Skeletal muscle satellite cell (primary cell): ENCODE measurements around the gene NEK5.

Experiments
- H3K27me3 ChIP-seq: 2 replicates; pipeline ENCODE4 v1.7.0; 2013; ENCODE audit warnings: low read length; ENCODE audit not compliant: control insufficient read depth, insufficient read depth
- H3K36me3 ChIP-seq: 2 replicates; pipeline ENCODE4 v1.7.0; 2013; ENCODE audit warnings: mild to moderate bottlenecking, control low read depth, low read length; ENCODE audit not compliant: insufficient read depth
- H3K4me1 ChIP-seq: 2 replicates; pipeline ENCODE4 v1.7.0; 2013; ENCODE audit warnings: low read length; ENCODE audit not compliant: control insufficient read depth, insufficient read depth
- H3K4me2 ChIP-seq: 2 replicates; pipeline ENCODE4 v1.7.0; 2013; ENCODE audit warnings: mild to moderate bottlenecking, low read length
- H3K4me3 ChIP-seq: 2 replicates; pipeline ENCODE4 v1.7.0; 2013; ENCODE audit warnings: low read length
- H3K9ac ChIP-seq: 2 replicates; pipeline ENCODE4 v1.7.0; 2013; ENCODE audit warnings: mild to moderate bottlenecking, low read depth, low read length, moderate library complexity
- H3K9me3 ChIP-seq: replicated peaks from 2 replicates; pipeline ENCODE4 v1.7.0; 2013; ENCODE audit warnings: mild to moderate bottlenecking, control low read depth, low read length

Gene NEK5

DNA sequence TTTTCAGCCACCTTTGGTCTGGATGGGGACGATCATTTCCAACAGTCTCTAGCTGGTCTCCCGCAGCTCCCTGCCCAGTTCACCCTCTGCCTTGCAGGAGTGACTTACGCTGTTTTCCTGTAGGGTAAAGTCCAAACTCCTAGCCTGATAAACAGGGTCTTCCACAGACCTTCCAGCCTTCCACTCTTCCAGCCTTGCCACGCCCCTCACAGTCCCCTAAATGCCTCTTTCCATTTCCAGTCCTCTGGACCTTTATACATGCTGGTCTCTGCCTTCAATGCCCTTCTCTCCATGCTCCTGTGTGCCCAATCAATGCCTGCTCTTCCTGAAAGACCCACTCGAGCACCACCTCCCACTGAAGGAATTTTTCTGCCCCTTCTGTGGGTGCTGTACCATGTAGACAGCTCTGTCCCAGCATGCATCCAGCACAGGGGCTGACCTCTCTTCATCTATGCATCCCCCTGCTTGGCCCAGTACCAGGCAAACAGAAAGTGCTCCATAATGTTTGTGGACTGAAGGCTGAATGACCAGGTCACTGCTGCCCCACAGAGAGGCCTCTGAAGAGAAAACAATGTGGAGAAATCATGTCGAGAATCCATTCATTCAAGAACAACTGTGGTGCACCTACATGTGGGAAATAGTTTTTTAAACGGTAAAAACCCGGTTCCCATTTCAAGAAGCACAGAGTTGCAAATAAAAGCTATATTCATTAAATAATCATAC, 122.2 kb downstream of the NEK5 start:
- Histone ChIP-seq H3K4me3 (no peak overlapping the region), H3K9me3 (no peaks in the 10 kb centered on the region), H3K36me3 (no peaks in the 10 kb centered on the region), H3K9ac (no peak overlapping the region), H3K4me2 (no peak overlapping the region), H3K4me1 (no peaks in the 10 kb centered on the region), H3K27me3 (peaks cover 13% of the 10 kb centered on the region)

DNA sequence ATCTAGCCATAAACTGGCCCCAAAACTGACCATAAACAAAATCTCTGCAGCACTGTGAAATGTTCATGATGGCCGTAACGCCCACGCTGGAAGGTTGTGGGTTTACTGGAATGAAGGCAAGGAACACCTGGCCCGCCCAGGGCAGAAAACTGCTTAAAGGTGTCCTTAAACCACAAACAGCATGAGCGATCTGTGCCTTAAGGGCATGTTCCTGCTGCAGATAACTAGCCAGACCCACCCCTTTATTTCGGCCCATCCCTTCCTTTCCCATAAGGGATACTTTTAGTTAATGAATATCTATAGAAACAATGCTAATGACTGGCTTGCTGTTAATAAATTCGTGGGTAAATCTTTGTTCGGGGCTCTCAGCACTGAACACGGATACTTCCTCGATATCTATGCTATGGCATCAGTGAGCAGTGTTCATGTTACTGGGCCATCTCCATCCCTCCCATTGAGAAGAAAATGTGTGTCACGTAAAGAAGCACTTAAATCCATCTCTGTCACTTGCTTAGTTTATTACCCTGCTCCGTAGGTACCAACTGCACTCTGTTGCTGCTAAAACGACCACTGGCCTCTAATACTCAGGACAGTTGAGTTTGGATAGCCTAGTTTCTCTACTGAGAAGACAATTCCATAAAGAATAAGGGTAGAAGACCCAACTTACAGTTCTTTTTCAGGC, 122.9 kb downstream of the NEK5 start:
- no peak overlapping the region for H3K4me3 ChIP-seq
- H3K36me3 ChIP-seq, result no peaks in the 10 kb centered on the region
- peaks cover 13% of the 10 kb centered on the region for H3K27me3 ChIP-seq
- no peaks in the 10 kb centered on the region for H3K4me1 ChIP-seq
- no peak overlapping the region for H3K9ac ChIP-seq
- H3K4me2 ChIP-seq, result no peak overlapping the region
- H3K9me3 ChIP-seq, result no peaks in the 10 kb centered on the region

- H3K27me3 ChIP-seq, result peaks cover 14% of the 10 kb centered on the region
- no peak overlapping the region for H3K4me3 ChIP-seq
- H3K4me2 ChIP-seq, result no peak overlapping the region
- H3K9ac ChIP-seq, result no peak overlapping the region
- H3K36me3 ChIP-seq, result no peaks in the 10 kb centered on the region
- H3K4me1 ChIP-seq, result no peaks in the 10 kb centered on the region
- H3K9me3 ChIP-seq, result no peaks in the 10 kb centered on the region
These were observed 124.2 kb downstream of the NEK5 start for GRCh38 chr13:52004511-52005170.

DNA sequence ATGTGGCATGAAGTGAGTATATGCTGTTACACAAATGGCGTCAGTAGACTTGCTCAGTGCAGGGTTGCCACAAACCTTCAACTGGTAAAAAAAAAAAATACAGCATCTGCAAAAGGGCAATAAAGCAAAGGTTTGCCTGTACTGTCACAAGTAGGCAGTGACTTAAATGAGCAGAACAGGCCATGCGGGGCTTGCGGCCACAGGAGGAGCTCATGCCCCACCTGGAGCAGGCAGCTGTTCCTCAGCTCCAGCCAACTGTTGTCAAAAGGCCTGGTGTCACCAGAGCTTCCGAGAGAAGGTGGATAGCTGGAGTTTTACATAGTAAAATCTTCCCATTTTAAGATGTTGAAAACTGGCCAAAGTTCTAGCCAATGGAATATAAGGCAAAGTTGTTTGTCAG, 125.3 kb downstream of the NEK5 start:
- Histone ChIP-seq H3K4me1 (no peaks in the 10 kb centered on the region), H3K36me3 (no peaks in the 10 kb centered on the region), H3K4me3 (no peak overlapping the region), H3K4me2 (no peak overlapping the region), H3K27me3 (peaks cover 25% of the 10 kb centered on the region), H3K9me3 (no peaks in the 10 kb centered on the region), H3K9ac (no peak overlapping the region)

- H3K9ac ChIP-seq, result no peak overlapping the region
- H3K36me3 ChIP-seq, result no peaks in the 10 kb centered on the region
- peaks cover 36% of the 10 kb centered on the region for H3K27me3 ChIP-seq
- no peak overlapping the region for H3K4me3 ChIP-seq
- no peak overlapping the region for H3K4me2 ChIP-seq
- H3K9me3 ChIP-seq, result no peaks in the 10 kb centered on the region
- no peaks in the 10 kb centered on the region for H3K4me1 ChIP-seq
These were observed 126.5 kb downstream of the NEK5 start for GRCh38 chr13:52002361-52002760.

GRCh38 chr13:52001120-52001731, 127.6 kb downstream of the NEK5 start:
- no peaks in the 10 kb centered on the region for H3K36me3 ChIP-seq
- peaks cover 41% of the 10 kb centered on the region for H3K27me3 ChIP-seq
- H3K4me1 ChIP-seq, result no peaks in the 10 kb centered on the region
- H3K4me2 ChIP-seq, result no peak overlapping the region
- H3K4me3 ChIP-seq, result no peak overlapping the region
- no peaks in the 10 kb centered on the region for H3K9me3 ChIP-seq
- H3K9ac ChIP-seq, result no peak overlapping the region

GRCh38 chr13:51999921-52000320, 129.0 kb downstream of the NEK5 start:
- Histone ChIP-seq H3K36me3 (no peaks in the 10 kb centered on the region), H3K27me3 (peaks cover 53% of the 10 kb centered on the region), H3K4me1 (no peaks in the 10 kb centered on the region), H3K9ac (no peak overlapping the region), H3K4me2 (peak overlapping the region; percentile 63), H3K4me3 (no peak overlapping the region), H3K9me3 (no peaks in the 10 kb centered on the region)

- Histone ChIP-seq H3K9ac (no peak overlapping the region), H3K4me1 (no peaks in the 10 kb centered on the region), H3K4me3 (no peak overlapping the region), H3K27me3 (peaks cover 58% of the 10 kb centered on the region), H3K4me2 (peak overlapping the region; percentile 63), H3K9me3 (no peaks in the 10 kb centered on the region), H3K36me3 (no peaks in the 10 kb centered on the region)
These were observed 129.4 kb downstream of the NEK5 start for GRCh38 chr13:51999510-51999911.

DNA sequence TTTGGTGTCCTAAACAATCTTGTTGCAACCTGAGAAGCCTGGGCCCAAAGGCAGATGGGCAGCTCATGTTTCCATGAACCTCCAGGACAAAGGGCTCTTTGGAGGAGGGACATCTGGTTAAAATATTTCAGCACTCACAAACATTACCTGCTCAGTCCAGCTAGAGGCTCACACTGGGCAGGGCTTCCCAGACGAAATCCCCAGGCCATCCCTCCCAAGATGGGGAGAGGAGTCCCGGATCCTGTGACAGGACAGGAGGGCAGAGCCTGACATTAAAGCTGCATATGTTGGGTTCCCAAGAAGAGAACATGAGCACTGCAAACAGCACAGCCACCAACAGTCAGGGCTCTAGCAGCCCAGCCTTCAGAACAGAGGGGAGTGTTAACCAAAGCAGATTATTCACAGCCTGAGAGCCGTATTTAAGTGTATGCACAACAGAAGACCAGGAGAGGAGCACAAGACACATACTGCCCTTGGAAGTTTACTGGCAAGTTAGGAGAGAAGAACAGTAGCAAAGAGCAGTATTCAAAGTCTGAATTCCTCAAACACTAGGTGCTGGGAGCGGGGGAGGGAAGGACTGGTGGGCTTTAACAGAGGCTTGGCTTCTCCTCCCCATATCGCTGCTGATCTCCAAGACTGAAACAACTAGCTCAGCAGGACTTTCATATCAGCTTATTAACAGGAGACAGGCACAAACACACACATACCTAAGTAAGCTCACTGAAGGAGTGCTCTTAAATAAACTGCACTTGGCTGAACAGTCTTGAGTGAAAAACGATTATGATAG, 130.0 kb downstream of the NEK5 start:
- peaks cover 59% of the 10 kb centered on the region for H3K27me3 ChIP-seq
- H3K4me1 ChIP-seq, result no peaks in the 10 kb centered on the region
- no peak overlapping the region for H3K4me3 ChIP-seq
- no peaks in the 10 kb centered on the region for H3K36me3 ChIP-seq
- no peak overlapping the region for H3K9ac ChIP-seq
- H3K9me3 ChIP-seq, result no peaks in the 10 kb centered on the region
- H3K4me2 ChIP-seq, result peak overlapping the region; percentile 63

DNA sequence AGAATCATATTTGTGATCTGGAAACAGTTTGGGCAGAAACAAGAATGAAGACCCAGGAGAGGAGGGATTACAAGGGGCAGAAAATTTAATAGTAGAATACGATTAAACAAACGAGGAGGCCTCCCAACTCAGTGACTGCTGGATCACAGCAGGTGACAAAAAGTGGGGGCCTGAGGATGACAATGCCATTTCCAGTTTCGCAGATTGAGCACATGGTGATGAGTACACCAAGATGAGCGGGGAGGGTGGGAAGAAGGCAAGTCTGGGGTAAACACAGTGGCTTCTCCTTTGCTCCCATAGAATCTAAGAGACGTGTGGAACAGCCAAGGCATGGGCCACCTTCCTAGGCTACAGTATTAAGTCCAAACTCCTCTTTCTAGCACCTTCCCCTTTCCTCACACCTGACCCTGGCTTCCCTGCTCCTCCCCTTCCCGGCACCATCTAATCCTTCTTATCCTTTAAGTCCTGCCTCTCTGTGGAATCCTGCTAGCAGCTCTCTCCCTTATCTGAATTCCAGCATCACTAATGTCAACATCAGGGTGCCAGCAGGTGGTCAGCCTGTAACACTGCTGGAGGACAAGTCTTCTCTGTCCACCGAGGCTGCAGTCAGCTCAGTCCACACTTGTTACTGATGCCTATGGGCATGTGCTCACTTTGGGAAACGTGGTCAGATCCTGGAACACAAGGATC, 131.1 kb downstream of the NEK5 start:
- Histone ChIP-seq H3K9ac (no peak overlapping the region), H3K27me3 (peaks cover 59% of the 10 kb centered on the region), H3K4me1 (no peaks in the 10 kb centered on the region), H3K9me3 (no peaks in the 10 kb centered on the region), H3K36me3 (no peaks in the 10 kb centered on the region), H3K4me2 (no peak overlapping the region), H3K4me3 (no peak overlapping the region)
